ENCODE results near the gene GSG1L.
"Not testable (repeated sequence)": the region's sequence is repeated elsewhere in the genome, so short reads cannot be mapped to it uniquely, and the experiment has no call there.

GSG1L gene

DNA sequence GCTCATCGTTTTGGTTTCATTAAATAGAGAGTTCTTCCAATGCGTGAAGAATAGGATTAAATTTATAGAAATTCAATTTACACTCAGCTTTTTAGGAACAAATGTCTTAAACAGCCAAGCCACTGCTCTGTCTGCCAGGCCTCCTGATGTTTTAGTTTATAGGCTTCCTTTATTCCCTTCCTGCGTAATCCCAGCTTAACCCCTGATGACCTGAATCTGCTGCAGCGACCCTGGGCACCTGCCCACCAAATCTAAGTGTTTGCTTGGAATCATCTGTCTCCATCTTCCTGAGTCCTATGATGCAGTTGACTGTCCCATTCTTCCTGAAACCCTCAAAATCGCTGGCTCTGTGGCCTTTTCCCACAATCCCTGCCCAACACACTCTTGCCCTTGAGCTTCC, 179.9 kb downstream of the GSG1L start:
- DNase-seq, result no peak

DNA sequence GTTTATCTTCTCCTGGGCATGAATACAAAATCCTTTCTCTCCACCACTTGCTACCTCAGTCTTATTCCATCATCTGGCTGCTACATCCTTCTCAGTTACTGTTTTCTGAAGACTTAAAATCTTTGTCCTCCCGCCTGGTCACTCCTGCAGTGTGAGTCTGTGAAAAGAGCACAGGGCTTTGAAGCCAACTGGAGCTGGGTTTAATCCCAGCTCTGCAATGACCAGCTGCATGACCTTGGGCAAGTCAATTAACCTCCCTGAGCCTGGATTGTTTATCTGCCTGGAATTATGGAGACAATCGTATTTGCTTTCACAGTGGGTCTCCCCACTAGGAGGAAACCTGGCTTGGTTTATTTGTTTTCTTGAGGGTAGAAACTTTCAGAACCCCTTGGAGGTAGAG, 183.2 kb downstream of the GSG1L start:
- DNase-seq, result no peak

GRCh38 chr16:27879601-27880247, 183.8 kb downstream of the GSG1L start:
- DNase-seq, result no peak

GRCh38 chr16:27872627-27873026, 190.9 kb downstream of the GSG1L start:
- not testable (repeated sequence) for DNase-seq

GRCh38 chr16:27870116-27870798, 193.3 kb downstream of the GSG1L start:
- no peak for DNase-seq

DNA sequence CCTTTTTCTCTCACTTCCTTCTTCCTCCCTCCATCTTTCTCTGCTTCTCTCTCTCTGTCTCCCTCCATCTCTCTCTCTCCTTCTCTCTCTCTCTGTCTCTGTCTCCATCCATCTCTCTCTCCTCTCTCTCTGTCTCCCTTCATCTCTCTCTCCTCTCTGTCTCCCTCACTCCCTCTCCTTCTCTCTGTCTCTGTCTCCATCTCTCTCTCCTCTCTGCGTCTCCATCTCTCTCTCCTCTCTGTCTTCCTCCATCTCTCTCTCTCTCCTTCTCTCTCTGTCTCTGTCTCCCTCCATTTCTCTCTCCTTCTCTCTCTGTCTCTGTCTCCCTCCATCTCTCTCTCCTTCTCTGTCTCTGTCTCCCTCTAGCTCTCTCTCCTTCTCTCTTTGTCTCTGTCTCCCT, 194.1 kb downstream of the GSG1L start:
- no peak for DNase-seq

DNA sequence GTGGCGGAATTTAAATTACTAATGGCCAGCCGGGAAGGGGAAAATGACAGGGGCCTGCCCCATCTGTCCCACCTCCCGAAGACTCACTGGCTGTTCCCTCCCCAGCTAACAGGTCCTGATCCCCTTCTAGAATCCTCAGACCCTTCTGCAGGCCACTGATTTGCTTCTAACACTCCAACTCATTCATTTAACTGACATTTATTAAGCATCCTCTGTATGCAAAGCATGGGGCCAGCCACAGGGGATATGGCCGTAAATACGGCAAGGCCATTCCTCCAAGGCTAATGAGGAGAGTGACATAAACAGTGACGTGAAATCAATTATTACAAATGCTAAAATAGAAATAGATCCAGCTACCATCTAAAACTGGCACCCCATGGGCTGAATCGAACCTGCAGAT, 195.3 kb downstream of the GSG1L start:
- no peak for DNase-seq

- no peak for DNase-seq
Measured at GRCh38 chr16:27867122-27868110, 196.1 kb downstream of the GSG1L start.

- no peak for DNase-seq
Measured at GRCh38 chr16:27863377-27863776, 200.1 kb downstream of the GSG1L start.

DNA sequence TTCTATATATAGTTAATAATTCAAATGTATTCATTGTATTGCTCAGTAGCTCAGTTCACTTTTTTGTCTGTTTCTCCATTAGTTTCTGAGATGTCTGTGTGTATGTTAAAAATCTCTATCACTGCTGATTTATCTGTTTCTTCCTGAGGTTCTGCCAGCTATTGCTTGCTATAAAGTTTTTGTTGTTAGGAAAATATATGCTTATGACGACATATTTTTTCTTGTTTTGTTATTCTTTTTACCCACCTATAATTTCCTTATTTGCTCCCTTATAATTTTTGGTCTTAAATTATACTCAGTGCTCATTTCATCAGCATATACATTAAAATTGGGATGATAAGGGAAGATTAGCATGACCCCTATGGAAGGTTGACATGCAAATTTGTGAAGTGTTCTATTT, 200.6 kb downstream of the GSG1L start:
- no peak for DNase-seq

DNA sequence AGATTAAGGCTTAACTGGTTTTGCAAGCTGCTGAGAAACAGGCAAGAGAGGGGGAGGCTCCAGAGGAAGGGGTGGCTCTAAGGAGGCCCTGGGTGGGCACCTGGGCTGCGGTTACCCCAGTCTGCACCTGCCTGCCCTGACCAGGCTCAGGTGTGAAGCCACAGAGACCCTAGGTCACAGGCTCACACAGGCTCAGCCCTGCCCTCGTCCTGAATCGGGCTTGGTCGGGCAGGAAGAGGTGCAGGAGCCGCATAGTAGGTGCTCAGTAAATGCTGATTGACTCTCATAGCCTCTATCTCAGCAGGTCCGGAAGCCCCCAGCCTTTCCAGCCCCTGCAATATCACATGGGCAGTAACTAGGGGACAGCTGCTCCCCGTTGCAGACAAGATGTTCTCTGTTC, 203.4 kb downstream of the GSG1L start:
- DNase-seq, result no peak

GRCh38 chr16:27859020-27859419, 204.5 kb downstream of the GSG1L start:
- DNase-seq, result no peak

- DNase-seq, result no peak
Measured at GRCh38 chr16:27853651-27854050, 209.9 kb downstream of the GSG1L start.

DNA sequence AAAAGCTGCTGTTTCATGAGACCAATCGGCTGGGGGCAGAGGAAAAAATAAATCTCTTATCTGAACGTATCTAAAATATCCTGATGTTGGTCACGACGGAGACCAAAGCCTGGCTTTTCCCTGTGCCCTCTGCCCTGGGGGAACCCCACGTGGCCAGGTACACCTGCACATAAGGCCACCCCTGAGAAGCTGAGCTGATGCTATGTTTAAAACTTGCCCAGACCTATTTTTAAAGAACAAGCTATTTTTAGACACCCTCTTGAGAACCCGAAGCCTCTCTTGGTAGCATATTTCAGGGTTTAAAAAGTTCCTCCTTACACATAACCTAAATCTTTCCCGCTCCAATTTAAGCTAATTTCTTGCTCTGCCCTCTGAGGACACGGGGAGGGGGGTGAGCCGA, 210.4 kb downstream of the GSG1L start:
- no peak for DNase-seq

DNA sequence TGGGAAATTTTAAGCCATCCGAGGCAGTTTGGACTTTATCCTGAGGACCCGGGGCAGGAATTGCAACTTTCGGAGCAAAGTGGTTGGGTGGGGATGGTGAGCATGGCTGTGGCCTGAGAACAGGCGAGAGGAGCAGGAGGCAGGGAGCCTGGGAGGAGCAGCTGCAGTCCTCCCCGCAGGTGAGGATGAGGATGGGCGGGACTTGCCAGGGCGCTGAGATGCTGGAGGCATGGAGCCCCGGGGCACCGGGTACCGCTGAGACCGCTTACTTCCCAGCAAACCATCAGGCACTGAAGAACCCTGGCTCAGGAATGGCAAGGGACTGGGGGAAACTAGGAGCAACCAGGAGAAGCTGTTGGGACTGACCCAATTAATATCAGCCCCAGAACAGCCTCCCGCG, 210.8 kb downstream of the GSG1L start:
- DNase-seq, result no peak

- no peak for DNase-seq
Measured at GRCh38 chr16:27852116-27852515, 211.4 kb downstream of the GSG1L start.

GRCh38 chr16:27851586-27851985, 211.9 kb downstream of the GSG1L start:
- DNase-seq, result no peak

- no peak for DNase-seq
Measured at GRCh38 chr16:27849621-27850020, 213.9 kb downstream of the GSG1L start.

DNA sequence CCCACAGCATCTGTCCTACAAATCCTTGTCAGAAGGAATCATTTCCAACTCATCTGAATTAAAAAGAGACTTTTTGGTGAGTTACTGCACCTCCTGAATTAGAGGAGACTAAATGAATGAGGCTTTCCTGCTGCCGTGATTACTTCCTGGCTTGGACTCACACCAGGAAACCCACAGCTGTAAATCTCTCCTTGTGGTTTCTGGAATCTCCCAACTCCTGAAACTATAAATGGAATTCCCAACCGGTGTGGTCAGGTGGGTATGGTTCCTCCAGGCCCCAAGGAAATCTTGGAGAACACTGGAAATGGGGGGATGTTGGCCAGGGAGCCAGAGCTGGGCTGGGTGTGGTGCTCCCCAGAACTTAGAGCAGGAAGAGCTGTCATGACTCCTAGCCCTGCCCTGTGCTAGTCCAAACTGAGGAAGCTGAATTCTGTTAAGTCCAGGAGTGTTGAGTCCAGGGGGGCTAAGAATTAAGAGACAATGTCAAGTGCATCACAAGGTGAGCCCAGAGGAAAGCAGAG, 216.4 kb downstream of the GSG1L start:
- no peak for DNase-seq

DNA sequence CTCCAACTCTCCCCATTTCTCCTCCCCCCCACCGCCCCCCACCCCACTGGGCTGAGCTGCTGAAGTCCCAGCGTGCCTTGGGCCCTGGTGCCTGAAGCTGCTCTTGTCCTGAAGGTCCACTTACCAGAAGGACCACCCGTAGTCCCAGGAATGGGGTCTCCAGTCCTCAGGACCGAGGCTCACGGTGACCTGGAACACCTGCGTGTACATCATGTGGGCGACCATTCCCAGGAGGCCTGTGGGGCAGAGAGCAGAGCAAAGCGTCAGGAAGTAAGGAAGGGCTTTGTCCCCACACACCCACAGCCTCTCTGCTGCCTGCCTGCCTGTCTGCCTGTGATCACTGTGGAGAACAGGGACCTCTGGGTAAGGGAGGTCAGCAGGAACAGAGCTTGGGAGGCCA, 218.7 kb downstream of the GSG1L start:
- DNase-seq, result no peak

- DNase-seq, result no peak
Measured at GRCh38 chr16:27843800-27844199, 219.7 kb downstream of the GSG1L start.

GRCh38 chr16:27841911-27842310, 221.6 kb downstream of the GSG1L start:
- no peak for DNase-seq

DNA sequence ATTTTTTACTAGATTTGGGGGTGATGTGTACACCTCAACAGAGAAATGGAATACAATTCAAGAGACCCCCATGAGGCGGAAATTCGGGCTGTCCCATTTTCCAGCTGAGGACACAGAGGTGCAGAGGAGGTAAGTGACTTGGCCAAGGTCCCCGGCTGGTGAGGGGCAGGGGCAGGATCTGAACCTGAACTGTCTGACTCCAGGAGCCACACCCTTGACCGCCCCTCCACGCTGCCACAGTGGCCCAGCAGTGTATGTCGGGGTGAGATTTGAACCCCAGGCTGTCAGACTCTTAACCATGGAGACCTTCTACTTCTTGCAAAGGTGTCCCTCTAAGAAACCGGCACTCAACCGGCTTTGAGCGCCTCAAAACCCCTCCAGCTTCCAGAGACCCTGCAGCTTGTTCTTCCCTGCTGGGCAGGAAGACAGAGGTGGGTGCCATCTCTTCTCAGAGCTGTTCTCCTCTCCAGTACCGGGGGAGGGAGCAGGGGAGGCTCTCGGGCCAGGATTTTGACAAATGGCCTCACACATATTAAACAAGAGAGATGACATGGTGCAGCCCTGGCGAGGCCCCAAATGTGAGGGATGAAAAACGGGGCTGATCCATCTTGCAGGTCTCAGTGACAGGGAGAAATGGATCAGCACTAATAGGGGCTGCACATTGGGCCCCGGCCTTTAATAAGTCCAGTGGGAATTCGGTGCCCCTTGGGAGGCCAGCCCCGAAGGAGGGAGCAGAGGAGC, 222.3 kb downstream of the GSG1L start:
- DNase-seq, result no peak

Measured in GOT3 (cell line).